Measurements from ENCODE around the gene NFYA.
"Not testable (repeated sequence)": the region's sequence is repeated elsewhere in the genome, so short reads cannot be mapped to it uniquely, and the experiment has no call there.

Gene NFYA

DNA sequence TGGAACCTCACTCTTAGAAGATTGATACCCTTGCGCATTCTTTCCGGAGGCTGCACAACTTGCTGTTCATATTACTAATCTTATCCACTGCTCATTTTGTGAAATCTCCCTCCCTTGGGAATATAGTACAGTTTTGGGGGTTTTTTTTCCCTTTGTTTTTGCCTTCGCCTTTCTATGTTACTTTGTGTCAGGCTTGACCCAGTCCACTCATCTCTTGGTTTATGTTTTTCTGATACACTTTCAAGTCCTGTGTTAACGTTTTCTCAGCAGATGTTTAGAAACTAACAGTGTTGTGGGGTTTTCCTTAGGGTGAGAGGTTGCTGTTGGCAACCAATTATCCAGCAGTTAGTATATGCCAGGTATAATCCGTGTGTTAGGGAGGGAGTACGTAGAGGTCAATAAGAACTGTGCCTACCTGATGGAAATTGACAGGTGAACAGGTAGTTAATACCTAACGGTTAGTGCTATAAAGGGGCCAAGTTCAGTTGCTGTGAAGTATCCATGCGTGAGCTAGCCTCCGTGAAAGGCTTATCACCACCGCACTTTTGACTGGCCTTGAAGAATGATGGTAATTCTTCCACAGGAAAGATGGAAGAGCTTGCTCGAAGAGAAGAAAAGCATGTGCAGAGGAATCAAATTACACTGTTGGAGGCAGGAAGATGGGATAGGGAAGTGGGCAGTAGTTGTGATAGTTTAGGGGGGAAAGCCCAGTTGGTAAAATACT lies 1.4 kb downstream of the NFYA start:
- peak; percentile 26 for DNase-seq (ENCODE audit: low spot score)

DNA sequence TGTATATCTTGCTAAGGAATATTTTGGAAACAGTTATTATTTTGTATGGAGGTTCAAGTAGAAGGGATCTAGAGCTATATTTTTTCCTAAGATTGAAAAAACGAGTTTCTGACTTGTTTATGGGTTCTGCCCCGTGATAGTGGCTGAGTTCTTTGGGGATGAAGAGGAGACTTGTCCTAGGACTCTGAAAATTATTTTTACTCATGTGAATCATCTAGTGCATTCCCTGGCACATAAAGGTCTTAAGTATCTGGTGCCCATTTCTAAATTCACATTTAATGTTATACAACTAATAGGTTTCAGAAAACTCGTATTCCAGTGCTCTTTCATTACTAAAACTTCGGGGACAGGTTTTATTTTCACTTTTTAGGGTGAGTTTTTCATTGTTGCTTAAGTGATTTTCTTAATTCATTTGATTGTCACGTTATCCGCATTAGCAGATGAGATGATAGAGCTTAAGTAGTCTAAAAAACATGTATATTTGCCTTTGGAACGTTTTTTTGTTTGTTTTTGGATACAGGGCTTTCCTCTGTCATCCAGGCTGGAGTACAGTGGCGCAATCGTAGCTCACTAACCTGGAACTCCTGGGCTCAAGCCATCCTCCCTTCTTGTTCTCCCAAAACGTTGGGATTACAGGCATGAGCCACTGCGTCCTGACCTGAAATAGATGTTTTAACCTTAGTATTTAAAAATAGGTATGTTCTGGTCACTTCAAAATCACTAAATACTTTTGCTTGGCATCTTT lies 2.1 kb downstream of the NFYA start:
- DNase-seq (ENCODE audit: low spot score) = no peak

DNA sequence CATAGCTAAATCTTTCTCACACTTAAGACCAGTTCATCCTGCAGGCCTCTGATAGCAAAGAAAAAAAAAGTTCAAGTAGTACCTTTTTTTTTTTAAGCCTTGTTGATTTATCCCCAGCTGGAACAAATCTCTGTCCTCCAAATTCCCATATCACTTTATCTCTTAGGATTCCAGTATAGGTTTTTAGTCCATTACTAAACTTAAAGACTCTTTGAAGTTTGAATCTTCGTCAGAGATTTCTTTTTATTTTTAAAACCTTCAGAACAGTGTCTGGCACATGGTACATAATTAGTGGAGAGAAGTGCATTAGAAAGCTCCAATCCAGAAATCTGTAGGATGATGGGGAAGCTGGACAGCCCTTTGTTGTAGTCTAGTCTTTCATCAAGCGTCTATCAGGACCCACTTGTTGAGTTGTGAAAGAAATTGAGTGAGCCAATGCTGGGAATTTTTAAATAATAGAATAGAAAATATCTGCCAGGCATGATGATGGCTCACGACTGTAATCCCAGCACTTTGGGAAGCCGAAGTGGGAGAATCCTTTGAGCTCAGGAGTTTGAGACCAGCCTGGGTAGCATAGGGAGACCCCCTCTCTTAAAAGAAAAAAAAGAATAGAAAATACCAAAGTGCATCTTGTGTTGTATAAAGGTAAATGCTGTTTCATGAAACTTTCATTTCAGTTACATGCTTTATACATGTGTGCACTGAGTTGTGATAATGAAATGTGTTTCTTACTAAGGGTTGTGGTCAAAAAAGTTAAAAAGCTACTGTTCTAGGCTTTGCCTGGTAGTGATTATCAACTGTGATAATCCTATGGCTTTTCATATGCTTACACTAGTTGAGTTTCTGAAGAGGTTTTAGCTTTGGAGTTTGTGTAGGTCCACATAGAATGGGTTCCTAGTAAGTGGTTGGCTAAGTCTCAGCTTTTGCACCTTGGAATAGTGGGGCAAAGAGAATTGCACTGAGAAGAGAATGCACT lies 3.2 kb downstream of the NFYA start:
- DNase-seq (ENCODE audit: low spot score) = no peak

DNA sequence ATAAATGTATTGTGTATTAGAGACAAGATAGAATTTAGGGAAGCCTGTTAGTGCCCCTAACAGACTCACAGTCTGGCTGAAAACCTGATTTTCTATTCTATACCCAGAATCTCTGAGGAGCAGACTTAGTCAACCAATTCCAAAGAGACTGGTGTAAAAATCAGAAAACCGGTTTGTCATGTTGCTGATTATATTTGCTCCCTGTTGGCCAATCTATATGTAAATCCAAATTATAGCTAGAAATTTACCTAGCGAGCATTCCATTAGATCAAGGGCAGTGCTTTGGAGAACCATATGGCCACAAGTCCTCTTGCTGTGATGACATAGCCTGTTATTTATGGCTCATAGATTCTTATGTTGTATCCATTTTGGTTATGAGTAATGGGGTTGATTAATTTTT lies 4.8 kb downstream of the NFYA start:
- no peak for DNase-seq (ENCODE audit: low spot score)

DNA sequence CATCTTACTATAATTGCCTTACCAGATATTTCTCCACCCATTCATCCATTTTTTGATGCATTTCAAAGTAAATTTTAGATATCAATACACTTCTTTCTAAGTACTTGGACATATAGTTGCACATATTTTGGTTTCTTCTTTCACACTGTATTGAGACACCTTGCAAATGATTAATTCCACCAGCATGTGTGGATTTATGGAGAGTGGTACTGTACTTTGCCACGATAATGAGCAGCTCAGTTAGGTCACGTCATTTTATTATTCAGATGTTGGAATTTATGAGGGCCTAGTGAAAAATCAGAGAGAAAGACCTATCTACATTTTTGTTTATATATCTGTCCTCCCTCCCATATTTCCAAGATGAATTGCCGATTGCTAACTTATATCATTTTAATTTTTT lies 5.3 kb downstream of the NFYA start:
- DNase-seq (ENCODE audit: low spot score) = no peak

DNA sequence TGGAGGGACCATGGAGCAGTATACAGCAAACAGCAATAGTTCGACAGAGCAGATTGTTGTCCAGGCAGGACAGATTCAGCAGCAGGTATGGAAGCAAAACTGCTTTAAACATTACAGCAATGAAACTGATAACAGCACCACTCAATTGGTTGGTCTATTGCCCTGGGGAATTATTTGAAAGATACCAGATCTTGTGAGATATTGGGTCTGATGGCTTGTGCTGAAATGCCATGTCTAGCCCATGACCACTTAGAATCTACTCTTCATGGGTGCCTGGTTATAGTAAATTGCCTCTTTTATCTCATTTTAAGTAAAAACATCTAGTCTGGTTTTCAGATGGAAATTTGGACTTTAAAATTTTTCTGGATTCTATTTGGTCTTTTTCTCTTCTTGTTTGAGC lies 6.3 kb downstream of the NFYA start:
- no peak for DNase-seq (ENCODE audit: low spot score)

DNA sequence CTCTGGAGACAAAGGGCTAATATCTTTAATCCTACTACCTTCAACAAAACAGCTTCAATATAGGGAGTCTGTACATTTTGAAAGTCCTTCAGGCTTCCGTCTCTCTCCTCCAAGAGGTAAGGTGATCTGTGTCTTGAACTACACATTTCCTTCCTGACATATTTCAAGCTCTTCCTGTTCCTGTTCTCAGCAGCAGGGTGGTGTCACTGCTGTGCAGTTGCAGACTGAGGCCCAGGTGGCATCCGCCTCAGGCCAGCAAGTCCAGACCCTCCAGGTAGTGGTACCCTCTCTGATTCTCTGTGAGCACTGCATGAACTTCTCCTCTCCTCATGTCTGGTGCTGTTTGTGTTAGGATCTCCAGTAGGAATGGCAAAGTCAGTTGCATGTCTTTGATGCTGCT lies 7.8 kb downstream of the NFYA start:
- no peak for DNase-seq (ENCODE audit: low spot score)

DNA sequence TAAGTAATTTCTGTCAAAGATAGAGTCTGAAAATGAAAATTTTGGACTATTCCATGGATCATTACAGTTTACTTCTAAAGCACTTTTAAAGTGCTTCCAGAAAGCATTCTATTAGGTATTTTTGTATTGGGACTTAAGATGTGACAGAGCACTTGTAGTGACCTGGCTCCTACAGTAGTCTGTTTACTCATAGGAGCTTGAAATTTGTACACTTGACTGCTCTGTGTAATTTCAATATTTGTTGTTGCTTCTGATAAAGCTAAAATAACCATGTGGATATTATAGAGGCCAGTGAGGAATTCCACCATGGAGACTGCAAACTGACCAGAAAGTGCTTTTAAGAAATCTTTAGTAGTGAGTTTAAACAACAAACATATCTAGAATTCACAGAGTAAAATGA lies 10.3 kb downstream of the NFYA start:
- DNase-seq (ENCODE audit: low spot score) = no peak

DNA sequence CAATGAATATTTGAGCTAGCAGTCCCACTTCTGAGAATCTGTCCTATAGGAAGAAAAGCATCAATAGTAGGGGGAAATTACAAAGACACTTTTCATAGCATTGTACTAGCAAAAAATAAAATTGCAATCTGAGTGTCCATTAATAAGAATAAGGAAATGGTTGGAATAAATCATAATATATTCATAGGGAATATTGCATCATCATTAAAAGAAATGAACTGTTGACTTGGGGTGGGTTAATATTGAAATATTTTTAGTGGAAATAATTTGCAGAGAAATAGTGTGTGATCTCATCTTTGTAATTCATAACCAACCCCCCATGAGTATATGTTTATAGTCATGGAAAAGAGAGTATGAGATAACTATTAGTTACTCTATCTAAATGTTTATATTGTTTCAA lies 12.4 kb downstream of the NFYA start:
- no peak for DNase-seq (ENCODE audit: low spot score)

DNA sequence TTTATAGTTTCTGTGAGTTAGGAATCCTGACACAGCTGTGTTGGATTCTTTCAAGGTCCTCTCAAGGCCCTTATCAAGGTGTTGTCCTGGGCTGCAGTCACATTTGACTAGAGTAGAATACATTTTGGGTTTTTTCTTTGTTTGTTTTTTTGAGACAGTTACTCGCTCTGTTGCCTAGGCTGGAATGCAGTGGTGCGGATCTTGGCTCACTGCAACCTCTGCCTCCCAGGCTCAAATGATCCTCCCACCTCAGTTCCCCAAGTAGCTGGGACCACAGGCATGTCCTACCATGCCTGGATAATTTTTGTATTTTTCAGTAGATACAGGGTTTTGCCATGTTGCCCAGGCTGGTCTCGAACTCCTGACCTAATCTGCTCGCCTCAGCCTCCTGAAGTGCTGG lies 15.7 kb downstream of the NFYA start:
- no peak for DNase-seq (ENCODE audit: low spot score)

DNA sequence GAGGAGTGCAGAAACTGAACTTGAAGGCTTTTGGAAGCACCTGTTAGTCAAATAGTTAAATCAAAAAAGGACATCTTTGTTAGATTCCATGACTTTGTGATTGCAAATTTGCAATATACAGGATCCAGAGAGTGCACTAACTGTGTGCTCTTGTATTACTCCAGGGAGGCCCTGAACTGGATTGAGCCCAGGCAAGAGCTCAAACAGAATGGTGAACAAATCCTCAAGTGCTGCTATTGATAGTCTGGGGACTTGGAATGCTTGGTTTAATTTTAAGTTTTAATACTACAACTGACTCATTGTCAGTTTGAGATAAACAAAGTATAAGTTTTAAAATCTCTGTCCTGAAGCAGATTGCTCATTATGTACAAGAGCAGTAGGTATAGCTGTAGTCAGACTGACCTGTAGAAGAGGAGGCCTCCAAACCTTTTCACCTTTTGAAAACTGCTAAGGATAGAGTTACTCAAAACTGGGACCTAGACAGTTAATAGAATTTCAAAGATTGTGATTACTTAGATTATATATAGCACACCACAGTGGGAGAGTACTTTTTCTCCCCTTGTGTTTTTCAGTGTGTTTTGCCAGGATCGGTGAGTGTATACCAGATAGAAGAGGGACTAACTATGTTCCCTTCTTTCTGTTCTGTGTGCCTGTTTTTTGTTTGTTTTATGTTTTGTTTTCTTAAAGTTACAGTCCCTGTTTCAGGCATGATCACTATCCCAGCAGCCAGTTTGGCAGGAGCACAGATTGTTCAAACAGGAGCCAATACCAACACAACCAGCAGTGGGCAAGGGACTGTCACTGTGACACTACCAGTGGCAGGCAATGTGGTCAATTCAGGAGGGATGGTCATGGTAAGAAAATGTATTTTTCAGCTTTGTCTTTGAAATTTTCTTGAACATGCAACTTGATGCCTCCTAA lies 18.3 kb downstream of the NFYA start:
- no peak for DNase-seq (ENCODE audit: low spot score)

DNA sequence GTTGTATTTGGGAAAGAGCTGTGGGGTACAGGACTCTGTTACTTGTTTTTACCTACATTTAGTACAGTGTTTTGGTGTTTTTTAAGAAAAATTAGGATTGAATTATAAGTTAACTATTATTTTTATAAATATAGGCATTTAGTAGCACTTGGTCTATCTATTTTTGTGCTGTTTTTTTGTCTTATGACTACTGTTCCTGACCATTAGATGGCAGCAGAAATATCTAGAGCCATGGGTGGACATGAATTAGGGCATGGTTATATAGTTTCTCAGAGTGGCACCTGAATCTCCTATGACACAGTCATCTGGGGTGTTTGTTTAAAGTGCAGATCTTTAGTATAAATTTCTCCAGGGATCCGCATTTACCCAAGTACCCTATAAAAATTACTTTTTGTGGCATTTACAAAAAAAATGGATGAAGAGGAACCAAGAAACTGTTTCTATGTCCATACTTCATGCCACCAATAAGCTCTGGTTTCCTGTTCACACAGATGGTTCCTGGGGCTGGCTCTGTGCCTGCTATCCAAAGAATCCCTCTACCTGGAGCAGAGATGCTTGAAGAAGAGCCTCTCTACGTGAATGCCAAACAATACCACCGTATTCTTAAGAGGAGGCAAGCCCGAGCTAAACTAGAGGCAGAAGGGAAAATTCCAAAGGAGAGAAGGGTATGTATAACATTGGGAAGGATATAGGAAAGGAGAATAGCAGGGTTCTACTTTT lies 19.8 kb downstream of the NFYA start:
- DNase-seq (ENCODE audit: low spot score) = no peak

DNA sequence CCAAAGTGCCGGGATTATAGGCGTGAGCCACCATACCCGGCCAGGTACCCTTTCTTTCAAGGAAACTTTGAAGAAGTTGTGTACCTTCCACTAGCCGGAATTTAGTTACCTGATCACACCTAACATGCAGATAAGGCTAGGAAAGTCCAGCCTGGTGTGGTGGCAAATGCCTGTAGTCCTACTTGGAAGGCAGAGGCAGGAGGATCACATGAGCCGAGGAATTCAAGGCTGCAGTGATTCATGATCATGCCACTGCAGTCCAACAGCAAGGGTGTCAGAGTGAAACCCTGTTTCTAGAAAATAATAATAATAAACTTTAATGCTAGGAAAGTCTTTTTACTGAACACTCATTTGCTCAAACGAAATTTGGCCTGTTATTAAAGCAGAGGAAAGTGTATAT lies 21.0 kb downstream of the NFYA start:
- no peak for DNase-seq (ENCODE audit: low spot score)

DNA sequence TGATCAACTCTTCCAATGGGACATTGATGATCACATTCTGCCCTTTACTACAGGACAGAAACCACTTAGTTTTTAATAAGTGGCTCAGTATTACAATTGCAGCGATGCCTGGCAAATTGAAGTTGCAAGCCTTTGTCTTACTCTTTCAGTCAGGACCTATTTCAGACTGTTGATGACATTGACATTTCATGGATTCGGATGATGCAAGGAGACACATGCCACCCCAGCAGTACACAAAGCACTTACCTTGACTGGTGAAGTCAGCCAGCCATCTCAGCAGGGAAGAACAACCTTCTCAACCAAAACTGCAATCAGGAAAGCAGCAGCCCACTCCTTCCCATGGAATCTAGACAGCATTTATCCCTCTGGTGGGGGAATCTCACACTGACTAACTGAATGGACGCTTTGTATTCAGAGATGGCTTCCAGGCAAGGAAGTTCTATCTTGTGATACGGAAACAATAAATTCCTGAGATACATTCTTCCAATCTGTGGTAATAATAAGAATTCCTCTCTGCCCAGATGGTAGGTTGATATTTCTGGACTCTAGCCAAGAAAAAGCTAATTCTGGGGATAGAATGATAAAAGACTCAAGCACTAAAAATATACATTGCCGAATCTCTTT lies 24.8 kb downstream of the NFYA start:
- DNase-seq (ENCODE audit: low spot score) = peak; percentile 85

DNA sequence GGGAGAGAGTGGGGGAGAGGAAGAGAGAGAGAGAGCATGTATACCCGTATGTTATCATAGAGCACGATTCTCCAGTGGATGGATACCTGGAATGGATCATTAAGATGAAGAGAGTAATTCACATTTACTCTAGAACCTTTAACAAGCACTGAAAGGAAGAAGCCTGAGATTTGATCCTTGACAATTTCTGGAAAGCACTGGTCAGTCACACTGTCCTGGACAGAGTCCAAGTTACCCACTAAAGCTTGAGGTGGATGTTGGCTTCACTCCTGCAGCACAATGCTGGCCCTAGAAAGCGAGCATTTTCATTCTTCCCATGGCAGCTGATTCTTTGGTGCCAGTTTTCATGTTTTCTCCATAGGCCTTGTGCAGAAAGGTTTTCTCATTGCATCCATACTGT lies 25.6 kb downstream of the NFYA start:
- no peak for DNase-seq (ENCODE audit: low spot score)

DNA sequence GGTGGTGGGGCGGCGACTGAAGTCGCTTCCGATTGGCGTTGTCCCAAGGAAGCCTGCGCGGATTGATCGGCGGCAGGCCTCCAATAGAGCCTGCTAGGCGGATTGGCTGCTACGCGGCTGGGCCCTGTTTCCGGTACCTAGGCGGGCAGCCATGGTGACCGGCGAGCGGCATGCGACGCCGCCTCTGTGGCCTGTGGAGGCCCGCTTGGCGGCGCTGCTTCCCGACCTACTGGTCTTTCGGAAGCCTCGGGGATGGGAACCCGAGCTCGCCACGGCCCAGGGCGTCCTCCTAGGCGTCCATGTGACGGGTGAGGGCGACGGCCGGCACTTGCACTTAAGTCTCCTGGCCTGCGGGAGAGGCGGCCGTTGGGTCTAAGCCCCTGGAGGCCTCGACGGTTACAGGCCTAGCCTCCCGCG lies 28.1 kb downstream of the NFYA start:
- DNase-seq (ENCODE audit: low spot score) = no peak

DNA sequence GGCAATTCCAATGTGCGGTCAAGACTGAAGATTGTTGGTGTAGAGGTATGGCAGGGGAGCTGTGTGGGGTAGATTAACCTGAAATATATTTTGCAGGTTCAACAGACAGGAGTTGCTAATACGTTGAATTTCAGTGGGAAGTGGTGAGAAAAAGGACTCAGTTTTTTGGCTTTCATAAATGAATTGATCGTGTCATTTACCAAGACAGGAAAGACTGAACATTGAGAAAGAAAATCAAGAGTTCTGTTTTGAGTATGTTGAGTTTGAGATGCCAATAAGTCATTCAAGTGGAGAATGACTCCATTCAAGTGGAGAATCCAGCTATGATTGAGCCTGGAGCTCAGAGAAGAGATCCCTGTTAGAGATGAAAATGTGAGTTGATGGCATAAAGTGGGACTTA lies 31.1 kb downstream of the NFYA start:
- no peak for DNase-seq (ENCODE audit: low spot score)

DNA sequence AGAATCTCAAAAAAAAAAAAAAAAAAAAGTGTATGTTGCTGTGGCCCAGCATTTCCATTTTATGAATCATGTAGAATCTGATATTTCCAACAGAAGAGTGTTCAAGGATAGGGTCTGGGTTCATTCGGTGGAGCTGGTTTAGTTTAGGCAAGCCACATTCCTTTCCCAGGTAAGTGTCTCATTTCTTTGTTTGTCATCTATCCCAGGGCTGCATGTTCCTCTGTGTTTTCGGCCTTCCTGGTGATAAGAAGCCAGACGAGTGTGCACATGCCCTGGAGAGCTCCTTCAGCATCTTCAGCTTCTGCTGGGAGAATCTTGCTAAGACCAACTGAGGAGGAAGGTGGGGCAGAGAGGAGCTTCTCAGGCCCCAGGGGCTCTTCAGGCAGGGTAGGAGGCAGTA lies 38.2 kb downstream of the NFYA start:
- DNase-seq (ENCODE audit: low spot score) = no peak

DNA sequence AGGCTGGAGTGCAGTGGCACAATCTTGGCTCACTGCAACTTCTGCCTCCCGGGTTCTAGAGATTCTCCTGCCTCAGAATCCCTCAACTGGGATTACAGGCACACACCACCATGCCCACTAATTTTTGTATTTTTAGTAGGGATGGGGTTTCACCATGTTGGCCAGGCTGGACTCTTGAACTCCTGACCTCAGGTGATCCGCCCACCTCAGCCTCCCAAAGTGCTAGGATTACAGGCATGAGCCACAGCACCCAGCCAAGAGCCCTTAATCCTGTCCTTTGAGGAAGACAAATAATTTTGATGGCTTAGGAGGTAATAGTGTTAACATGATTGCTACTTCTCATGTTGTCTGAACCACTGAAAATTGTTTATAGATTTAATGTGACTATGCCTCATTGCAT lies 42.3 kb downstream of the NFYA start:
- DNase-seq (ENCODE audit: low spot score) = not testable (repeated sequence)

DNA sequence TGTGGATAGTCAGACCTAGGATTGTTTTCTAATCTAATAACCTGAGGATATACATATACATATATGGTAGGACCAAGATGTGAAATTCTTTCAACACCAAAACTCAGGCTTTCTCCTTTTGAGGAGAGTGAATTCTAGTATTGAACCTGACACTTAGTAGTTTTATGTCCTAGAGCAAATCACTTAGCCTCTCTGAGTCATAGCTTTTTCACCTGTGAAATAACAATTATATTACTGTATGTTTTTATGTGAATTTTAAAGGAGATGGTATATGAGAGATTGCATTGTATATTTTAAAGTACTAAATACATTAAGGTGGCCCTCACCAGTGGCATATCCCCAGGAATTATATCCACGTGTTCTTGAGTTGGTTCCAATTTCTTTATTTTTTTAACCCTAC lies 46.7 kb downstream of the NFYA start:
- DNase-seq (ENCODE audit: low spot score) = no peak
